Cardiac ventricle fibroblast (primary cell): ENCODE measurements around the gene GCLC. TPM values are rescaled to one million over a fixed set of nuclear protein-coding genes. Genes with fewer than 3 reads are reported as not detected.

Source experiments
- total RNA-seq: library from RNA; depleted of rRNA; stranded (reverse); fragments of >200 nt; gene quantifications from 2 replicates; pipeline ENCODE4 v1.2.3, GENCODE V29; 2015

The GCLC gene
- 10.0 and 11.2 TPM in 2 replicates for total RNA-seq

GRCh38 chr6:53544470-53545308, at the start of gene GCLC:
Gene GCLC, minus strand, starts transcription at chr6:53545101. Its CDS starts 456 bp downstream, at chr6:53544645.

Other genes with a start within 250 kb of the GCLC start
- 59.5 and 63.5 TPM in 2 replicates for gene ELOVL5, start 196.2 kb downstream of the GCLC start, total RNA-seq
- 0.75 TPM in 1 of 2 replicates, not detected in the other for gene KLHL31, start 120.7 kb upstream of the GCLC start, total RNA-seq
- 1.3 and 1.8 TPM in 2 replicates for gene LRRC1, start 249.9 kb upstream of the GCLC start, total RNA-seq